ENCODE results near the gene XRCC2.

The XRCC2 gene

DNA sequence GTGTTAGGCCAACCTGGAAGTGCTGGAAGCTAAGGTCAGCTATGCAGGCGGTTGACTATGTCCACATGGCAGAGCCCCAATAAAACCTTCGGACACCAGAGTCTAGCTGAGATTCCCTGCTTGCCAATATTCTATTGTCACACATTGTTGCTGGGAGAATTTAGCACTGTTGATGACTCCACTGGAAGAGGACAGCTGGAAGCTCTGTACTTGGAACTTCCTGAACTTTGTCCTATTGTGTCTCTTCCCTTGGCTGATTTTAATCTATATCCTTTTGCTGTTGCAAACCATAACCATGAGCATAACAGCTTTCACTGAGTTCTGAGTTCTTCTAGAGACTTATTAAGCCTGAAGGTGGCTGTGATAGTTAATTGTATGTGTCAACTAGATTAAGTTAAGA is 12.0 kb downstream of the XRCC2 start:
- TF ChIP-seq, protein P1, sequence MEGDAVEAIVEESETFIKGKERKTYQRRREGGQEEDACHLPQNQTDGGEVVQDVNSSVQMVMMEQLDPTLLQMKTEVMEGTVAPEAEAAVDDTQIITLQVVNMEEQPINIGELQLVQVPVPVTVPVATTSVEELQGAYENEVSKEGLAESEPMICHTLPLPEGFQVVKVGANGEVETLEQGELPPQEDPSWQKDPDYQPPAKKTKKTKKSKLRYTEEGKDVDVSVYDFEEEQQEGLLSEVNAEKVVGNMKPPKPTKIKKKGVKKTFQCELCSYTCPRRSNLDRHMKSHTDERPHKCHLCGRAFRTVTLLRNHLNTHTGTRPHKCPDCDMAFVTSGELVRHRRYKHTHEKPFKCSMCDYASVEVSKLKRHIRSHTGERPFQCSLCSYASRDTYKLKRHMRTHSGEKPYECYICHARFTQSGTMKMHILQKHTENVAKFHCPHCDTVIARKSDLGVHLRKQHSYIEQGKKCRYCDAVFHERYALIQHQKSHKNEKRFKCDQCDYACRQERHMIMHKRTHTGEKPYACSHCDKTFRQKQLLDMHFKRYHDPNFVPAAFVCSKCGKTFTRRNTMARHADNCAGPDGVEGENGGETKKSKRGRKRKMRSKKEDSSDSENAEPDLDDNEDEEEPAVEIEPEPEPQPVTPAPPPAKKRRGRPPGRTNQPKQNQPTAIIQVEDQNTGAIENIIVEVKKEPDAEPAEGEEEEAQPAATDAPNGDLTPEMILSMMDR (IDR thresholded peaks at IDR 0.05; ENCODE audit: borderline replicate concordance, control extremely low read depth, extremely low read depth, insufficient read depth, missing control alignments) = no peak
- in situ Hi-C loops (cut with MboI; ENCODE audit: low sequenced_read_pairs, unreplicated experiment) = no loop called here
- DNase-seq (ENCODE audit: low spot score) = no peak

DNA sequence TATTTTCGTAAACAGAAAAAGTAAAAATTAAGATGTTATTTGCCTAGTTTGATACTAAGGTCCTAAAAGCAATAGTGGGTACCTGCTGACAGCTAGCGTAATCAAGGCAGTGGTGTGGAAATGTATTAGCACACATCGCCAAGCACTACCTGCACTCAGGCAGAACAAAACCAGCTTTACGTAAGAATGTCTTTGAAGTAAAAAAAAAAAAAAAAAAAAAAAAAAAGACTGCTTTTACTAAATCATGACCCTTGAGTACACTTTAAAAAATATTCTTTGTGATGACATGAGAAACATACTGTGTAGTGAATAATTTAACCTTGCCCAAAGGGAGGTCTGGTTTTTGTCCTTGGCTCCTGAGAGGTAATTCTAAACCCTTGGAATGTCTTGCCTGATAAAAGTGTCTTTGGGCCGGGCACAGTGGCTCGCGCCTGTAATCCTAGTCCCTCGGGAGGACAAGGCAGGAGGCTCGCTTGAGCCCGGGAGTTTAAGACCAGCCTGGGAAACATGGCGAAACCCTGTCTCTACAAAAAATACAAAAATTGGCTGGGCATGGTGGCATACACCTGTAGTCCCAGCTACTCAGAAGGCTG is 12.7 kb downstream of the XRCC2 start:
- TF ChIP-seq, protein P1 (IDR thresholded peaks at IDR 0.05; ENCODE audit: borderline replicate concordance, control extremely low read depth, extremely low read depth, insufficient read depth, missing control alignments) = no peak
- no peak for DNase-seq (ENCODE audit: low spot score)
- in situ Hi-C loops (cut with MboI; ENCODE audit: low sequenced_read_pairs, unreplicated experiment) = no loop called here

DNA sequence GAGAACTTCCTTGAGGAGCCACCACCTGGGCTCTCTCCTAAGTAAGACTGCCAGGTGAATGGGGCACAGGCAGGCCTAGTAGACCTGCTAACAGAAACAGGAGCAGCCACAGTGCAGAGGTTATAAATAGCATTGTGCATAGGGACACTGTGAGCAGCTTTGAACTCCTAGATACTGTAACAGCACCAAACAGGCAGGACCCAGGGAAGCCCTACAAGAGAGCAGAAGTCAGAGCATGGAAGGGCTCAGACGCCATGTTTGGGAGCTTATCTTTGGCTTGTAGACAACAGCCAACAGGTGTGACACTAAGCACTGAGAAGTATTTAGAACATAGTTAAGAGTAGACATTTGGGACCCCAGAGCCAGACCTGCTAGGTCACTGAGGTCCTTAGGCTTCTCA is 14.5 kb downstream of the XRCC2 start:
- DNase-seq (ENCODE audit: low spot score) = no peak
- in situ Hi-C loops (cut with MboI; ENCODE audit: low sequenced_read_pairs, unreplicated experiment) = no loop called here
- TF ChIP-seq, protein P1 (IDR thresholded peaks at IDR 0.05; ENCODE audit: borderline replicate concordance, control extremely low read depth, extremely low read depth, insufficient read depth, missing control alignments) = no peak

DNA sequence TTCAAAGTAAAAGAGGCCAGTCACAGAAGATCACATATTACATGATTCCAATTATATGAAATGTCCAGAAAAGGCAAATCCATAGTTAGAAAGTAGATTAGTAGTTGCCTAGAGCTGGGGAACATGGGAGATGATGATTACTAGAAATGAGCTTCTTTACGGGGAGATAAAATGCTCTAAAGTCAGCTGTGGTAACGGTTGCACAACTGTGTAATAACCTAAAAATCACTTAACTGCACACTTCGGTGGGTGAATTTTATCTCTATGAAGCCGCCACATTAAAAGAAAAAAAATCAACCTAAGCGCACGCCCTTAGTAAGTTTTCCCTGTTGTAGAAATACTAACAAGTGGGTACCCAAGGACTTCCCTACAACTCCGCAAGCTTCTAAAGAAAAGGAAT is 15.9 kb downstream of the XRCC2 start:
- in situ Hi-C loops (cut with MboI; ENCODE audit: low sequenced_read_pairs, unreplicated experiment) = no loop called here
- TF ChIP-seq, protein P1 (IDR thresholded peaks at IDR 0.05; ENCODE audit: borderline replicate concordance, control extremely low read depth, extremely low read depth, insufficient read depth, missing control alignments) = no peak

DNA sequence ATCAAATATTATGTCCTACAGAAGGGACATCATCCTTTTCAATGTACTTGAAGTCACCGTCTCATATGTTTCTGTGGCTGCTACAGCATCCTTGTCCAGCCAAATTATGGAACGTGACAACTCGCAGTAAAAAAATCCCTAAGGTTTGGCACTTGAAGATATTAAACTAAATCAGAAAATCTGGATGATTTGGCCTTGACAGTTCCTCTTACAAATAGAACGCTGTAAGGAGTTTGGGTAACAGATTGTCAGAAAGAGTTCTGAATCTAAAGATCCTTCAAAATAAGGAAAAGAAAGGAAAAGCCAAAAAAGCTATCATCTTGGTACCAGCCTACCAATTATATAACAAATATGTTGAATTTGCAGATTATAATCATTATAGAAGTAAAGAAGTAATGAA is 21.0 kb downstream of the XRCC2 start:
- TF ChIP-seq, protein P1 (IDR thresholded peaks at IDR 0.05; ENCODE audit: borderline replicate concordance, control extremely low read depth, extremely low read depth, insufficient read depth, missing control alignments) = no peak
- DNase-seq (ENCODE audit: low spot score) = no peak
- in situ Hi-C loops (cut with MboI; ENCODE audit: low sequenced_read_pairs, unreplicated experiment) = no loop called here

More for the DNA sequence above, 15.9 kb downstream of the XRCC2 start:
- DNase-seq (ENCODE audit: low spot score) = no peak

DNA sequence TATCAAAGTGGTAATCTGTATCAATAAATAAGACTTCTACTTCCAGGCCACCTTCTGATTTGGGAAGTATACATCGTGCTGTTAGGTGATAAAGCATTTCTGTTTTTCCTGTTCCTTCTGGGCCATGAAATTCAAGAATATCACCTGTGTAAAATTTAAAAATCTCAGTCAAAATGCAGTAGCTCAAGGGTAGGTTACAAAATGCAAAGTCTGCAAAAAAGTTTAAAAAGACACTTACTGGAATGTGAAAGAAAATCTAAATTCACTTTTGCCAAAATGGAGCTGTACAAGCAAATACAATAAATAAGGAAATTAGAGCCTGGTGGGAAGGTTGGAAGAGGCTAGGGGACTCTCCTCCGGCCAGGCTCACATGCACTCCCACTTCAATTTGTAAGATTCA is 26.7 kb downstream of the XRCC2 start:
- no peak for DNase-seq (ENCODE audit: low spot score)
- in situ Hi-C loops (cut with MboI; ENCODE audit: low sequenced_read_pairs, unreplicated experiment) = no loop called here
- TF ChIP-seq, protein P1 (IDR thresholded peaks at IDR 0.05; ENCODE audit: borderline replicate concordance, control extremely low read depth, extremely low read depth, insufficient read depth, missing control alignments) = no peak

Data from GM13976 (cell line).